NB4 (cell line): ENCODE data around the gene CCN6.

Experiments
- MYC ChIP-seq: IDR thresholded peaks from 2 replicates; pipeline ENCODE4 v1.6.1; 2011; ENCODE audit warnings: low read depth, low read length
- POLR2A ChIP-seq: IDR thresholded peaks from 2 replicates; pipeline ENCODE4 v1.6.1; 2011; ENCODE audit warnings: mild to moderate bottlenecking; ENCODE audit not compliant: insufficient read length; ENCODE audit errors: extremely low read depth
- TF ChIP-seq, protein P1 (sequence below): IDR thresholded peaks from one replicate; pipeline ENCODE4 v1.5.1; 2012; ENCODE audit warnings: low read depth, low read length
- TF ChIP-seq, protein P2 (sequence below): IDR thresholded peaks from 2 replicates; pipeline ENCODE4 v1.6.1; 2011; ENCODE audit warnings: low read depth, low read length

GRCh38 chr6:112017760-112018537 lies 36.0 kb upstream of the CCN6 start:
- no peak for TF ChIP-seq POLR2A
- TF ChIP-seq, protein P1, sequence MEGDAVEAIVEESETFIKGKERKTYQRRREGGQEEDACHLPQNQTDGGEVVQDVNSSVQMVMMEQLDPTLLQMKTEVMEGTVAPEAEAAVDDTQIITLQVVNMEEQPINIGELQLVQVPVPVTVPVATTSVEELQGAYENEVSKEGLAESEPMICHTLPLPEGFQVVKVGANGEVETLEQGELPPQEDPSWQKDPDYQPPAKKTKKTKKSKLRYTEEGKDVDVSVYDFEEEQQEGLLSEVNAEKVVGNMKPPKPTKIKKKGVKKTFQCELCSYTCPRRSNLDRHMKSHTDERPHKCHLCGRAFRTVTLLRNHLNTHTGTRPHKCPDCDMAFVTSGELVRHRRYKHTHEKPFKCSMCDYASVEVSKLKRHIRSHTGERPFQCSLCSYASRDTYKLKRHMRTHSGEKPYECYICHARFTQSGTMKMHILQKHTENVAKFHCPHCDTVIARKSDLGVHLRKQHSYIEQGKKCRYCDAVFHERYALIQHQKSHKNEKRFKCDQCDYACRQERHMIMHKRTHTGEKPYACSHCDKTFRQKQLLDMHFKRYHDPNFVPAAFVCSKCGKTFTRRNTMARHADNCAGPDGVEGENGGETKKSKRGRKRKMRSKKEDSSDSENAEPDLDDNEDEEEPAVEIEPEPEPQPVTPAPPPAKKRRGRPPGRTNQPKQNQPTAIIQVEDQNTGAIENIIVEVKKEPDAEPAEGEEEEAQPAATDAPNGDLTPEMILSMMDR = no peak
- TF ChIP-seq MYC = no peak
- TF ChIP-seq, protein P2, sequence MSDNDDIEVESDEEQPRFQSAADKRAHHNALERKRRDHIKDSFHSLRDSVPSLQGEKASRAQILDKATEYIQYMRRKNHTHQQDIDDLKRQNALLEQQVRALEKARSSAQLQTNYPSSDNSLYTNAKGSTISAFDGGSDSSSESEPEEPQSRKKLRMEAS = no peak
